ENCODE measurements around the gene SYNJ2.

The SYNJ2 gene

DNA sequence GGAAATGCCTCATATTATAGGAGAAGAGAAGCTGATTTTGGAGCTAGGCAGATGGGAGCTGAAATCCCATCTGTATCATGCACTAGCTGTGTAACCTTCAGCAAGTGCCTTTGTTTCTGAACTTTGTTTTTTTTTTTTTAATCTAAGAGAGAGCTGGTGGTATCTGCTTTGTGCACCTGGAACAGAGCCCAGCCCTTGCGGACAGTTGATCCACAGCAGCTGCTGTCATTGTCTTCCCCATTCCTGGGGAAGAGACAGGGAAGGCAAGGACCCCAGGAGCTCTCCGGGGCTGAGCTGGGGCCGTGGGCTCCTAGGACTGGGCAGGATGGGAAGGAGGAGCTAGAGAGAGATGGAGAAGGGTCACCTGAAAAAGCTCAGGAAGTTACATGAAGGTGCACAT lies 92.1 kb downstream of the SYNJ2 start:
- Histone ChIP-seq H3K4me3 (IDR thresholded peaks at IDR 0.05; ENCODE audit: insufficient read depth, low read depth, low read length) (no peak overlapping the region), H2AFZ (ENCODE audit: low read depth) (no peak overlapping the region), H3K4me1 (ENCODE audit: low read depth, poor library complexity, severe bottlenecking) (peaks cover 4% of the 10 kb centered on the region), H4K20me1 (ENCODE audit: insufficient read depth) (no peaks in the 10 kb centered on the region), H3K4me2 (no peak overlapping the region), H3K79me2 (ENCODE audit: insufficient read depth, low read depth) (no peaks in the 10 kb centered on the region), H3K9ac (no peak overlapping the region), H3K36me3 (ENCODE audit: insufficient read depth) (no peaks in the 10 kb centered on the region), H3K27ac (no peak overlapping the region), H3K27me3 (ENCODE audit: insufficient read depth, low read depth) (no peaks in the 10 kb centered on the region)
- TF ChIP-seq, protein P1, sequence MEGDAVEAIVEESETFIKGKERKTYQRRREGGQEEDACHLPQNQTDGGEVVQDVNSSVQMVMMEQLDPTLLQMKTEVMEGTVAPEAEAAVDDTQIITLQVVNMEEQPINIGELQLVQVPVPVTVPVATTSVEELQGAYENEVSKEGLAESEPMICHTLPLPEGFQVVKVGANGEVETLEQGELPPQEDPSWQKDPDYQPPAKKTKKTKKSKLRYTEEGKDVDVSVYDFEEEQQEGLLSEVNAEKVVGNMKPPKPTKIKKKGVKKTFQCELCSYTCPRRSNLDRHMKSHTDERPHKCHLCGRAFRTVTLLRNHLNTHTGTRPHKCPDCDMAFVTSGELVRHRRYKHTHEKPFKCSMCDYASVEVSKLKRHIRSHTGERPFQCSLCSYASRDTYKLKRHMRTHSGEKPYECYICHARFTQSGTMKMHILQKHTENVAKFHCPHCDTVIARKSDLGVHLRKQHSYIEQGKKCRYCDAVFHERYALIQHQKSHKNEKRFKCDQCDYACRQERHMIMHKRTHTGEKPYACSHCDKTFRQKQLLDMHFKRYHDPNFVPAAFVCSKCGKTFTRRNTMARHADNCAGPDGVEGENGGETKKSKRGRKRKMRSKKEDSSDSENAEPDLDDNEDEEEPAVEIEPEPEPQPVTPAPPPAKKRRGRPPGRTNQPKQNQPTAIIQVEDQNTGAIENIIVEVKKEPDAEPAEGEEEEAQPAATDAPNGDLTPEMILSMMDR (conservative IDR thresholded peaks at IDR 0.05; ENCODE audit: low read depth, low read length), result no peak

DNA sequence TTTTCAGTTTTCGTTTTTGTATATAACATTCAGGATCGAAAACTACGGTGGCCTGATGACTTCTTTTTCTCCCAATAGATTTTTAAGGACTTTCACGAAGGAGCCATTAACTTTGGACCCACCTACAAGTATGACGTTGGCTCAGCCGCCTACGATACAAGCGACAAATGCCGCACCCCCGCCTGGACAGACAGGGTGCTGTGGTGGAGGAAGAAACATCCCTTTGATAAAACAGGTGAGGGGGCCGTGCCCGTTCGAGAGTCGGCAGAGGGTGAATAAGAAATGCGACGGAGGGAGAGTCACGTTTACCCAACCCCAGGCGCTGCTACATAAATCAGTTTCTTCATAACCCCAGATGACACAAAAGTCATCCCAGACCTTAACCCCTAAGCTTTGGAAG lies 94.9 kb downstream of the SYNJ2 start:
- no peak overlapping the region for H3K4me3 ChIP-seq (IDR thresholded peaks at IDR 0.05; ENCODE audit: insufficient read depth, low read depth, low read length)
- peaks cover 4% of the 10 kb centered on the region for H3K4me1 ChIP-seq (ENCODE audit: low read depth, poor library complexity, severe bottlenecking)
- no peaks in the 10 kb centered on the region for H4K20me1 ChIP-seq (ENCODE audit: insufficient read depth)
- no peak overlapping the region for H3K4me2 ChIP-seq
- no peak overlapping the region for H3K27ac ChIP-seq
- no peak overlapping the region for H2AFZ ChIP-seq (ENCODE audit: low read depth)
- no peak overlapping the region for H3K9ac ChIP-seq
- TF ChIP-seq, protein P1 (conservative IDR thresholded peaks at IDR 0.05; ENCODE audit: low read depth, low read length), result no peak
- H3K36me3 ChIP-seq (ENCODE audit: insufficient read depth), result no peaks in the 10 kb centered on the region
- H3K27me3 ChIP-seq (ENCODE audit: insufficient read depth, low read depth), result no peaks in the 10 kb centered on the region
- no peaks in the 10 kb centered on the region for H3K79me2 ChIP-seq (ENCODE audit: insufficient read depth, low read depth)

DNA sequence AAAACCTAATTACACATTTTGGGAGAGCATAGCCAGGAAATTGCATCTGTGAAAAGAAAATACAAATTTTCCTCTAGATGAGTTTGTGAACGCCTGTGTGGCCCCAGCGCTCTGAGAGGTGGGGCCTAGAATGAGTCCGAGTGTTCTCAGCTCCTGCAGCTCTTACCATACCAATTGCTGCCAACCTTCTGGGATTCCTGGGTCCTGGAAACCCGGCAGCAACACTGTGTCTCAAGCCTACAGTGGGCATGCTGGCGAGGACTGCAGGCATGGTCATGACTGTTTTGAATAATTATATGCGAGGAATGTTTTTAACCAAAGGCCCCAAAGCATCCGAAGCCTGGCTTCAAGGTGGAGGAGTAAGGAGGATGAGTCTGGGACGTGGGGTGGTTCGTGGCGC lies 96.0 kb downstream of the SYNJ2 start:
- H3K79me2 ChIP-seq (ENCODE audit: insufficient read depth, low read depth), result no peaks in the 10 kb centered on the region
- H3K36me3 ChIP-seq (ENCODE audit: insufficient read depth), result no peaks in the 10 kb centered on the region
- no peak overlapping the region for H3K4me2 ChIP-seq
- no peak overlapping the region for H3K9ac ChIP-seq
- H3K27ac ChIP-seq, result no peak overlapping the region
- no peaks in the 10 kb centered on the region for H3K27me3 ChIP-seq (ENCODE audit: insufficient read depth, low read depth)
- no peak overlapping the region for H2AFZ ChIP-seq (ENCODE audit: low read depth)
- TF ChIP-seq, protein P1 (conservative IDR thresholded peaks at IDR 0.05; ENCODE audit: low read depth, low read length), result no peak
- H3K4me3 ChIP-seq (IDR thresholded peaks at IDR 0.05; ENCODE audit: insufficient read depth, low read depth, low read length), result no peak overlapping the region
- no peaks in the 10 kb centered on the region for H4K20me1 ChIP-seq (ENCODE audit: insufficient read depth)
- no peaks in the 10 kb centered on the region for H3K4me1 ChIP-seq (ENCODE audit: low read depth, poor library complexity, severe bottlenecking)

DNA sequence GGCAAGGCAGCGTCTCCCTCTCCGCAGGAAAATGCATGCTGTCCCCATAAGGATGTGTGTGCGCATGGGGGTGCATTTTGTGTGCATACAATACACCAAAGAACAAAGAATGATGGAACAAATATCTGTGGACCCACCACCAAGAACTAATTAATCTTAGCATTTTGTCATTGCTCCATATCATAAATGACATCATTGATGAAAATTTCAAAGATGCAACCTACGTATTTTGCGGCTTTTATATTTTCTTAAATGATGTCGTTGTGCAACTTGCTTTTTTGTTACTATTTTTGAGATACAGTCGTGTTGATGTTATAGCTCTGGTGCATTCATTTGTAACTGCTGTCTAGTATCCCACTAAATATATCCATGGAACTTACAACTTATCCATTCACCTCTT lies 96.7 kb downstream of the SYNJ2 start:
- Histone ChIP-seq H3K36me3 (ENCODE audit: insufficient read depth) (no peaks in the 10 kb centered on the region), H3K4me2 (no peak overlapping the region), H3K4me3 (IDR thresholded peaks at IDR 0.05; ENCODE audit: insufficient read depth, low read depth, low read length) (no peak overlapping the region), H3K27me3 (ENCODE audit: insufficient read depth, low read depth) (no peaks in the 10 kb centered on the region), H4K20me1 (ENCODE audit: insufficient read depth) (no peaks in the 10 kb centered on the region), H3K27ac (no peak overlapping the region), H3K9ac (no peak overlapping the region), H2AFZ (ENCODE audit: low read depth) (no peak overlapping the region), H3K4me1 (ENCODE audit: low read depth, poor library complexity, severe bottlenecking) (no peaks in the 10 kb centered on the region), H3K79me2 (ENCODE audit: insufficient read depth, low read depth) (no peaks in the 10 kb centered on the region)
- TF ChIP-seq, protein P1 (conservative IDR thresholded peaks at IDR 0.05; ENCODE audit: low read depth, low read length), result no peak
